Mucosa of descending colon (tissue), 3 donors: ENCODE results near the gene COX20. TPM values are rescaled to one million over a fixed set of nuclear protein-coding genes. Genes with fewer than 3 reads are reported as not detected.

ENCODE experiments used
- ATAC-seq: fragments of 200-7000 bp; cut with Tn5 transposase; one replicate; pipeline ENCODE4 v1.9.1; 2020; ENCODE audit warnings: mild to moderate bottlenecking, moderate library complexity
- DNase-seq, 3 donors: peaks; one replicate each; pipeline ENCODE4 v3.0.0-alpha.2; 2020
- H3K36me3 ChIP-seq: fragments of 200-600 bp; one replicate; pipeline ENCODE4 v1.8.0; 2021; ENCODE audit warnings: low read depth, mild to moderate bottlenecking
- H3K4me1 ChIP-seq: fragments of 200-600 bp; one replicate; pipeline ENCODE4 v1.8.0; 2021; ENCODE audit warnings: low read depth, mild to moderate bottlenecking
- H3K4me3 ChIP-seq: fragments of 200-600 bp; one replicate; pipeline ENCODE4 v1.8.0; 2021; ENCODE audit warnings: mild to moderate bottlenecking
- H3K9me3 ChIP-seq: fragments of 200-600 bp; one replicate; pipeline ENCODE4 v1.8.0; 2021; ENCODE audit warnings: mild to moderate bottlenecking
- CTCF ChIP-seq: fragments of 200-600 bp; IDR thresholded peaks from one replicate; pipeline ENCODE4 v1.8.0; 2022; ENCODE audit warnings: antibody characterized with exemption, mild to moderate bottlenecking
- intact Hi-C, 2 donors: fragments of 100-400 bp; cut with DNase I in 1 of 2; cut with micrococcal nuclease in 1 of 2; formaldehyde crosslinking; loops; one replicate each; pipeline versions ENCODE4 v1.11.0 to v1.11.1; 2022; cut with DNase I, micrococcal nuclease
- total RNA-seq, 3 donors: library from RNA; stranded (reverse); fragmentation: NEBNext Ultra II Directional in 2 of 3; extraction: Animal tissue kit (Norgen Biotek cat#: 25700) in 2 of 3; gene quantifications; one replicate each; pipeline versions ENCODE4 v1.2.1 to v1.2.4, GENCODE V29; 2021 to 2023
- donor health status: DM: no; HTN: no; CAD: no; lungs with moderate emphysema.
- donor health status: DM: no; HTN: no; CAD: no.
- donor health status: DM: no; HTN: yes; CAD: no.

COX20 gene
- total RNA-seq, 3 donors from 2014 or later: 18.9 to 37.7 (median 32.3) TPM

- intact Hi-C loops: no loop called here
- peak; percentile 56 for ATAC-seq
- no peaks in the 10 kb centered on the region for H3K4me1 ChIP-seq
These were observed 33.4 kb upstream of the COX20 start for GRCh38 chr1:244802041-244802440.

GRCh38 chr1:244802556-244803239 lies 32.8 kb upstream of the COX20 start:
- TF ChIP-seq CTCF: no peak
- DNase-seq (no peak), ATAC-seq (peak; percentile 7)
- Histone ChIP-seq H3K36me3 (no peaks in the 10 kb centered on the region), H3K4me1 (no peaks in the 10 kb centered on the region), H3K4me3 (no peak overlapping the region), H3K9me3 (no peaks in the 10 kb centered on the region)
- intact Hi-C loops: no loop called here

More at GRCh38 chr1:244802041-244802440, 33.4 kb upstream of the COX20 start:
- H3K9me3 ChIP-seq: no peaks in the 10 kb centered on the region
- no peak for DNase-seq
- no peaks in the 10 kb centered on the region for H3K36me3 ChIP-seq
- no peak for TF ChIP-seq CTCF
- no peak overlapping the region for H3K4me3 ChIP-seq

DNA sequence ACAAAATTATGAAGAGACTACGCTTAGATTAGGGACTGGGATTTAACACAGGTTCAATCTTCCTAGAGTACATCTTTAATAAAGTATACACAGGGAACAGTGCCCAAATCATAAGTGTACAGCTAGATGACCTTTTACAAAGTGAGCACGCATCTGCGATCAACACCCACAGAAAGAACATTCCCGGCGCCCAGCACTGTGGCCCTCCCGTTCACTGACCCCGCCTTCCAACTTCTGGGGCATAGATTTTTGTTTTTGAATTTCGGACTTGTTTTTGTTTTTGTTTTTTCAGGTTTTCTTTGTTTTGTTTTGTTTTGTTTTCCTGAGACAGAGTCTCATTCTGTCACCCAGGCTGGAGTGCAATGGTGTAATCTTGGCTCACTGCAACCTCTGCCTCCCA lies 30.6 kb upstream of the COX20 start:
- no peaks in the 10 kb centered on the region for H3K36me3 ChIP-seq
- no peak for TF ChIP-seq CTCF
- intact Hi-C loops: no loop called here
- no peaks in the 10 kb centered on the region for H3K4me1 ChIP-seq
- ATAC-seq (no peak), DNase-seq (no peak)
- H3K4me3 ChIP-seq: no peak overlapping the region
- no peaks in the 10 kb centered on the region for H3K9me3 ChIP-seq

DNA sequence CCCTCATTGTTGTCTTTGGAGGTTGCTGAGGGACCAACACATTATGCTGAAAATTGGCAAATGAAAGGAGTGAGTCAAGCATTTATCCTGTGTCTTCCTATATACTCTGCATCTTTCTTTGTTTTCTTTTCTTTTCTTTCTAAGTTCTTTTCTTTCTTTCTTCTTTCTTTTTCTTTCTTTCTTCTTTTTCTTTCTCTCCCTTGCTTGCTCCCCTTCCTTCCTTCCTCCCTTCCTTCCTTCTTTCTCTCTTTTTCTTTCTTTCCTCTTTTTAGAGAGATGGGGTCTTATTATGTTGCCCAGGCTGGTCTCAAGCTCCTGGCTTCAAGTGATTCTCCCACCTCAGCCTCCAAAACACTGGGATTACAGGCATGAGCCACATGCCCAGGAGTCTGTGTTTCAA lies 28.3 kb upstream of the COX20 start:
- DNase-seq (no peak), ATAC-seq (no peak)
- intact Hi-C loops: no loop called here
- no peaks in the 10 kb centered on the region for H3K36me3 ChIP-seq
- no peak for TF ChIP-seq CTCF
- no peaks in the 10 kb centered on the region for H3K4me1 ChIP-seq
- no peak overlapping the region for H3K4me3 ChIP-seq
- no peaks in the 10 kb centered on the region for H3K9me3 ChIP-seq

DNA sequence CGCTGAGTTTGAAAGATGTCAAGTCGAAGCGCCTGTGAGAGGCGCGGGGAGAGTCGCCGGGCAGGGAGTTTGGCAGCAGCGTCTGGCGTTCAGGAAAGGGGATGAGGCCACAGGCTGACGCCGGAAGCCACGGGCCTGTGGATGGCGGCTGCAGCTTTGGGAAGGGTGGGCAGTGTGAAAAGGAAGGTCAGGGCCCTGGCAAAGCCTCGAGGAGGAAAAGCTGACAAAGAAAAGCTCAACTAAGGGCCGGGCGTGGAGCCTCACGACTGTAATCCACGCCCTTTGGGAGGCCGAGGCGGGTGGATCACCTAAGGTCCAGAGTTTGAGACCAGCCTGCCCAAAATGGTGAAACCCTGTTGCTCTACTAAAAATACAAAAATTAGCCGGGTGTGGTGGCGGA lies 25.2 kb upstream of the COX20 start:
- no peak for TF ChIP-seq CTCF
- Histone ChIP-seq H3K36me3 (no peaks in the 10 kb centered on the region), H3K4me3 (no peak overlapping the region), H3K4me1 (no peaks in the 10 kb centered on the region), H3K9me3 (no peaks in the 10 kb centered on the region)
- ATAC-seq (no peak), DNase-seq (no peak)
- intact Hi-C loops: no loop called here

GRCh38 chr1:244813327-244813726 lies 22.1 kb upstream of the COX20 start:
- H3K4me3 ChIP-seq: no peak overlapping the region
- no peaks in the 10 kb centered on the region for H3K4me1 ChIP-seq
- no peak for TF ChIP-seq CTCF
- DNase-seq (no peak), ATAC-seq (no peak)
- no peaks in the 10 kb centered on the region for H3K36me3 ChIP-seq
- H3K9me3 ChIP-seq: no peaks in the 10 kb centered on the region
- intact Hi-C loops: no loop called here
